ENCODE measurements around the gene MAST4. TPM values are rescaled to one million over a fixed set of nuclear protein-coding genes. Genes with fewer than 3 reads are reported as not detected.

MAST4 gene
- total and polyA plus RNA-seq, 2 donors from 2014 or later = 27.3 to 31.4 TPM

- TF ChIP-seq CTCF (IDR thresholded peaks at IDR 0.05; ENCODE audit: borderline replicate concordance, extremely low read depth, insufficient read depth) = no peak
- Histone ChIP-seq H3K4me3 (ENCODE audit: low read length in 3 of 3) (no peak overlapping the region), H3K9me3 (ENCODE audit: control insufficient read depth in 2 of 3, insufficient read depth in 1 of 3, low read length in 3 of 3) (peaks cover 0 to 6% (median 0%) of the 10 kb centered on the region in 3 donors), H3K27ac (ENCODE audit: low read depth in 2 of 2, low read length in 2 of 2) (no peak overlapping the region), H3K36me3 (ENCODE audit: control insufficient read depth in 2 of 3, insufficient read depth in 3 of 3, low read length in 3 of 3) (no peaks in the 10 kb centered on the region), H3K4me1 (ENCODE audit: control insufficient read depth in 2 of 3, insufficient read depth in 2 of 3, low read depth in 1 of 3, low read length in 3 of 3) (no peaks in the 10 kb centered on the region), H3K27me3 (ENCODE audit: control insufficient read depth, insufficient read depth, low read length) (no peaks in the 10 kb centered on the region), H3K9ac (ENCODE audit: low read length in 3 of 3) (no peak overlapping the region)
- FAIRE-seq (no peak), DNase-seq (no peak)
- intact Hi-C loops (cut with DNase I) = no loop called here
These were observed 41.3 kb upstream of the MAST4 start for GRCh38 chr5:66554884-66555283.

GRCh38 chr5:66558560-66558959, 37.6 kb upstream of the MAST4 start:
- TF ChIP-seq CTCF (IDR thresholded peaks at IDR 0.05; ENCODE audit: borderline replicate concordance, extremely low read depth, insufficient read depth) = no peak
- no peak overlapping the region for H3K27ac ChIP-seq (ENCODE audit: low read depth in 2 of 2, low read length in 2 of 2)
- DNase-seq (no peak), FAIRE-seq (no peak)
- peaks cover 0 to 6% (median 0%) of the 10 kb centered on the region in 3 donors for H3K9me3 ChIP-seq (ENCODE audit: control insufficient read depth in 2 of 3, insufficient read depth in 1 of 3, low read length in 3 of 3)
- intact Hi-C loops (cut with DNase I) = no loop called here
- H3K9ac ChIP-seq (ENCODE audit: low read length in 3 of 3) = no peak overlapping the region
- no peak overlapping the region for H3K4me3 ChIP-seq (ENCODE audit: low read length in 3 of 3)
- no peaks in the 10 kb centered on the region for H3K4me1 ChIP-seq (ENCODE audit: control insufficient read depth in 2 of 3, insufficient read depth in 2 of 3, low read depth in 1 of 3, low read length in 3 of 3)
- no peaks in the 10 kb centered on the region for H3K36me3 ChIP-seq (ENCODE audit: control insufficient read depth in 2 of 3, insufficient read depth in 3 of 3, low read length in 3 of 3)
- H3K27me3 ChIP-seq (ENCODE audit: control insufficient read depth, insufficient read depth, low read length) = no peaks in the 10 kb centered on the region

- Histone ChIP-seq H3K4me3 (ENCODE audit: low read length in 3 of 3) (no peak overlapping the region), H3K27ac (ENCODE audit: low read depth in 2 of 2, low read length in 2 of 2) (no peak overlapping the region), H3K9ac (ENCODE audit: low read length in 3 of 3) (no peak overlapping the region), H3K4me1 (ENCODE audit: control insufficient read depth in 2 of 3, insufficient read depth in 2 of 3, low read depth in 1 of 3, low read length in 3 of 3) (no peaks in the 10 kb centered on the region), H3K36me3 (ENCODE audit: control insufficient read depth in 2 of 3, insufficient read depth in 3 of 3, low read length in 3 of 3) (no peaks in the 10 kb centered on the region), H3K9me3 (ENCODE audit: control insufficient read depth in 2 of 3, insufficient read depth in 1 of 3, low read length in 3 of 3) (no peaks in the 10 kb centered on the region), H3K27me3 (ENCODE audit: control insufficient read depth, insufficient read depth, low read length) (no peaks in the 10 kb centered on the region)
- FAIRE-seq = no peak
- DNase-seq = no peak
- no peak for TF ChIP-seq CTCF (IDR thresholded peaks at IDR 0.05; ENCODE audit: borderline replicate concordance, extremely low read depth, insufficient read depth)
- intact Hi-C loops (cut with DNase I) = no loop called here
These were observed 35.8 kb upstream of the MAST4 start for GRCh38 chr5:66560371-66560770.
